Ascending aorta (tissue), 2 donors: Measurements from ENCODE around the gene ZNF550. TPM values are rescaled to one million over a fixed set of nuclear protein-coding genes. Genes with fewer than 3 reads are reported as not detected.
A peak's percentile ranks its signal among the peaks of the same experiment; 100 is the strongest.
"Not testable (repeated sequence)": the region's sequence is repeated elsewhere in the genome, so short reads cannot be mapped to it uniquely, and the experiment has no call there.

Experiments
- DNase-seq, 2 donors: peaks; one replicate each; pipeline ENCODE4 v3.0.0-alpha.2; 2019; ENCODE audit warnings: low spot score in 2 of 2
- H3K27ac ChIP-seq, 2 donors: fragments of 200-600 bp; sonication (generic); one replicate each; pipeline ENCODE4 v1.5.1; 2016 to 2017; ENCODE audit warnings: mild to moderate bottlenecking in 1 of 2
- H3K27me3 ChIP-seq: fragments of 200-600 bp; sonication (generic); one replicate; pipeline ENCODE4 v1.5.1; 2017
- H3K36me3 ChIP-seq, 2 donors: fragments of 200-600 bp; sonication (generic); one replicate each; pipeline ENCODE4 v1.5.1; 2016
- H3K4me1 ChIP-seq, 2 donors: fragments of 200-600 bp; sonication (generic); one replicate each; pipeline ENCODE4 v1.5.1; 2016 to 2017; ENCODE audit warnings: mild to moderate bottlenecking in 1 of 2
- H3K4me3 ChIP-seq, 2 donors: fragments of 200-600 bp; sonication (generic); one replicate each; pipeline ENCODE4 v1.5.1; 2016 to 2017; ENCODE audit warnings: mild to moderate bottlenecking in 1 of 2
- H3K9me3 ChIP-seq, 2 donors: fragments of 200-600 bp; sonication (generic); one replicate each; pipeline ENCODE4 v1.5.1; 2016
- CTCF ChIP-seq, 3 experiments: fragments of 200-600 bp in 2 of 3; fragments of 450-650 bp in 1 of 3; sonication (generic) in 2 of 3; IDR thresholded peaks; one replicate each; pipeline ENCODE4 v1.5.1; 2016 to 2019; ENCODE audit warnings: antibody characterized with exemption in 3 of 3, mild to moderate bottlenecking in 1 of 3, moderate library complexity in 1 of 3
- intact Hi-C: fragments of 100-400 bp; cut with DNase I; formaldehyde crosslinking; loops from one replicate; pipeline ENCODE4 v1.15.1; 2023
- total RNA-seq: library from RNA; depleted of rRNA; stranded (reverse); fragments of >200 nt; gene quantifications from one replicate; pipeline ENCODE4 v1.1.0, GENCODE V29; 2016

Gene ZNF550
- total RNA-seq, 1 donor from 2014 or later = 22.7 TPM

GRCh38 chr19:57527136-57527881 lies 32.4 kb downstream of the ZNF550 start, which contains the start of gene ZNF549:
Gene ZNF549 (plus strand): TSS chr19:57527356. CDS start chr19:57527574, 218 bp downstream.
- Histone ChIP-seq H3K36me3 (peaks cover 19 to 20% of the 10 kb centered on the region in 2 donors), H3K9me3 (peaks cover 22 to 41% of the 10 kb centered on the region in 2 donors), H3K27me3 (no peaks in the 10 kb centered on the region), H3K4me3 (peak within 1 kb of the TSS; percentile 81 to 85), H3K4me1 (peaks cover 2 to 3% of the 10 kb centered on the region in 2 donors), H3K27ac (peak within 1 kb of the TSS; percentile 64 to 74)
- intact Hi-C loops = loop anchor here (1.0 to 5.0 kb wide), 4 partner anchors 32 to 165 kb away; partner anchors contain the start of genes TRAPPC2B, ZNF416, ZNF419 and ZNF547
- TF ChIP-seq CTCF (IDR thresholded peaks at IDR 0.05) = no peak
- DNase-seq = peak; percentile 63 to 94

GRCh38 chr19:57518021-57518420 lies 41.6 kb downstream of the ZNF550 start:
- H3K36me3 ChIP-seq = peaks cover 7 to 21% of the 10 kb centered on the region in 2 donors

GRCh38 chr19:57515255-57515654 lies 44.4 kb downstream of the ZNF550 start:
- Histone ChIP-seq H3K4me1 (no peaks in the 10 kb centered on the region), H3K4me3 (no peak overlapping the region), H3K9me3 (peaks cover 18 to 60% of the 10 kb centered on the region in 2 donors), H3K27ac (no peak overlapping the region), H3K27me3 (no peaks in the 10 kb centered on the region), H3K36me3 (peaks cover 7 to 21% of the 10 kb centered on the region in 2 donors)
- no peak for TF ChIP-seq CTCF (IDR thresholded peaks at IDR 0.05)
- intact Hi-C loops = no loop called here
- DNase-seq = no peak

More at GRCh38 chr19:57518021-57518420, 41.6 kb downstream of the ZNF550 start:
- H3K4me1 ChIP-seq, DNase-seq, intact Hi-C loops, H3K27ac ChIP-seq, H3K27me3 ChIP-seq, H3K4me3 ChIP-seq: not testable (repeated sequence)
- H3K9me3 ChIP-seq = peaks cover 9 to 45% of the 10 kb centered on the region in 2 donors

- no peak for TF ChIP-seq CTCF (IDR thresholded peaks at IDR 0.05)
- Histone ChIP-seq H3K4me1 (no peaks in the 10 kb centered on the region), H3K36me3 (peaks cover 10 to 25% of the 10 kb centered on the region in 2 donors), H3K27me3 (no peaks in the 10 kb centered on the region), H3K27ac (no peak overlapping the region), H3K4me3 (no peak overlapping the region), H3K9me3 (peaks cover 28 to 74% of the 10 kb centered on the region in 2 donors)
- DNase-seq = no peak
- intact Hi-C loops = no loop called here
Measured at GRCh38 chr19:57512845-57513244, 46.8 kb downstream of the ZNF550 start.

- Histone ChIP-seq H3K4me3 (no peak overlapping the region), H3K27ac (no peak overlapping the region), H3K27me3 (no peaks in the 10 kb centered on the region), H3K36me3 (peaks cover 18 to 30% of the 10 kb centered on the region in 2 donors), H3K9me3 (peaks cover 31 to 77% of the 10 kb centered on the region in 2 donors), H3K4me1 (no peaks in the 10 kb centered on the region)
- TF ChIP-seq CTCF (IDR thresholded peaks at IDR 0.05) = no peak
- intact Hi-C loops = no loop called here
- no peak for DNase-seq
Measured at GRCh38 chr19:57511484-57511883, 48.2 kb downstream of the ZNF550 start.

GRCh38 chr19:57506163-57506562 lies 53.5 kb downstream of the ZNF550 start:
- no peak overlapping the region for H3K4me3 ChIP-seq
- TF ChIP-seq CTCF (IDR thresholded peaks at IDR 0.05) = no peak
- DNase-seq = no peak
- H3K9me3 ChIP-seq = peaks cover 26 to 73% of the 10 kb centered on the region in 2 donors
- no peak overlapping the region for H3K27ac ChIP-seq
- intact Hi-C loops = no loop called here
- no peaks in the 10 kb centered on the region for H3K27me3 ChIP-seq
- peaks cover 37 to 48% of the 10 kb centered on the region in 2 donors for H3K36me3 ChIP-seq
- H3K4me1 ChIP-seq = no peaks in the 10 kb centered on the region

GRCh38 chr19:57500400-57500799 lies 59.3 kb downstream of the ZNF550 start:
- H3K27me3 ChIP-seq, H3K27ac ChIP-seq, H3K4me1 ChIP-seq, DNase-seq, intact Hi-C loops: not testable (repeated sequence)
- Histone ChIP-seq H3K4me3 (peak overlapping the region; percentile 5 to 74), H3K36me3 (peaks cover 11 to 23% of the 10 kb centered on the region in 2 donors), H3K9me3 (peaks cover 11 to 54% of the 10 kb centered on the region in 2 donors)

- Histone ChIP-seq H3K4me3 (peak within 1 kb of the TSS; percentile 74 to 78), H3K27ac (peak within 1 kb of the TSS; percentile 70 to 76), H3K36me3 (peaks cover 9 to 17% of the 10 kb centered on the region in 2 donors), H3K9me3 (peaks cover 15 to 56% of the 10 kb centered on the region in 2 donors)
- H3K27me3 ChIP-seq, H3K4me1 ChIP-seq, intact Hi-C loops: not testable (repeated sequence)
- DNase-seq = peak; percentile 60 to 95
Measured at GRCh38 chr19:57499680-57500395, 59.8 kb downstream of the ZNF550 start, which contains the start of gene ZNF773. Gene ZNF773 (plus strand): TSS chr19:57499938. CDS start chr19:57500081, 143 bp downstream.
